ENCODE results near the gene LITAF. TPM values are rescaled to one million over a fixed set of nuclear protein-coding genes. Genes with fewer than 3 reads are reported as not detected.
"Not testable (repeated sequence)": the region's sequence is repeated elsewhere in the genome, so short reads cannot be mapped to it uniquely, and the experiment has no call there.

Gene LITAF
- total RNA-seq, 1 experiment from 2014 or later: 2.6 TPM

DNA sequence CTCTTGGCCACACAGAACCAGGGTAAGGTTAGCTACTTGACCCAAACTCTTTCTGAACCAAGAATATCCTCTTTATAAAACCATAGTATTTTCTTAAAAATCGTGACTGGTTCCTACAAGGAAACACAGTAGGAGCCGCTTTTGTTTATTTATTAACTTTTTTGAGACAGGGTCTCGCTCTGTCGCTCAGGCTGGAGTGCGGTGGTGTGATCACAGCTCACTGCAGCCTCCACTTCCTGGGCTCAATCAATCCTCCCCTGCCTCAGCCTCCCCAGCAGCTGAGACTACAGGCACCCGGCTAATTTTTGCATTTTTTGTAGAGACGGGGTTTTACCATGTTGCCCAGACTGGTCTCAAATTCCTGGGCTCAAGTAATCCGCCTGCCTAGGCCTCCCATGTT is 14.7 kb upstream of the LITAF start:
- Histone ChIP-seq H3K4me1 (ENCODE audit: low read length) (no peaks in the 10 kb centered on the region), H3K9me2 (replicated peaks; ENCODE audit: insufficient read depth, low read length) (no peaks in the 10 kb centered on the region), H3K36me3 (ENCODE audit: insufficient read depth, low read length) (no peaks in the 10 kb centered on the region), H3K27ac (ENCODE audit: low read length) (no peak overlapping the region), H3K27me3 (ENCODE audit: low read length) (no peaks in the 10 kb centered on the region), H3K9ac (ENCODE audit: low read length) (no peak overlapping the region), H3K9me3 (ENCODE audit: low read length) (no peaks in the 10 kb centered on the region), H3K4me3 (ENCODE audit: low read length) (no peak overlapping the region), H2AFZ (ENCODE audit: low read length) (no peak overlapping the region), H4K20me1 (ENCODE audit: insufficient read depth, low read depth, low read length) (no peaks in the 10 kb centered on the region), H3K79me2 (ENCODE audit: low read length) (no peaks in the 10 kb centered on the region), H3K4me2 (ENCODE audit: low read depth, low read length, poor library complexity, severe bottlenecking) (no peak overlapping the region)
- no peak for DNase-seq

- H3K79me2 ChIP-seq (ENCODE audit: low read length): no peaks in the 10 kb centered on the region
- H2AFZ ChIP-seq (ENCODE audit: low read length): no peak overlapping the region
- no peak overlapping the region for H3K27ac ChIP-seq (ENCODE audit: low read length)
Observed at GRCh38 chr16:11599579-11599978, 12.9 kb upstream of the LITAF start.

DNA sequence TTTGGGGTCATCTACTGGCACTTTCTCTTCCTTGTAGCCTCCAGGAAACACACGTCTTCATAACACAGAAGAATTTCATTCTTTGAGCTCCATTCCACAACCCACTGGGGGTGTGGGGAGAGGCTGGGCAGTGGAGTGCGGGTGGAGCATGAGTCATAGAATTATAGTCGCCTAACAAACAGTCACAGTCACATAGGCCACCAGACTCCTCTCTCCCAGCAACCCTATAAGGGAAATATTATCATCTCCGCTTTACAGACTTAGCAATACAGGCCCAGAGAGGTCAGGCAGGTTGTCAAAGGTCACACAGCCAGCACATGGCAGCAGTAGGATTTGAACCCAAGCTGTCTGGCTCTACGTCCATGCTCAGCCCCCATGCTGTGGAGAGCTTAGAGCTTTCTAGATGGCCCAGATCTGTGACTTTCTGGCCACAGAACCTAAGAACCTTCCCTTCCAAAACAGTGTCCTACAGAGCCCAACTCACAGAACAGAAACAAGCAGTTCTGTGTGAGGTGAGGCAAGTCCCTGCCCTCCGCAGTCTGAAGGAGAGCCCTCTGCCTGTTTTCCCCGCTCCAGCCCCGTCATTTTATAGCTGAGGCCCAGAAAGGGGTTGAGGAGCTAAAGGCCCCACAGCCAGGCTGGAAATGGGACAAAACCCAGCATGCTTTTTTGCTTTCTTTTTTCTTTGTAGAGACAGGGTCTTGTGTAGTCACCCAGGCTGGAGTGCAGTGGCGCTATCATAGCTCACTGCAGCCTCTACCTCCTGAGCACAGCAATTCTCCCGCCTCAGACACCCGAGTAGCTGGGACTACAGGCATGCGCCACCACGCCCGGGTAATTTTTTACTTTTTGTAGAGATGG is 10.7 kb upstream of the LITAF start:
- H3K4me3 ChIP-seq (ENCODE audit: low read length): no peak overlapping the region
- no peak for DNase-seq
- H3K27me3 ChIP-seq (ENCODE audit: low read length): no peaks in the 10 kb centered on the region
- H3K4me2 ChIP-seq (ENCODE audit: low read depth, low read length, poor library complexity, severe bottlenecking): no peak overlapping the region
- no peaks in the 10 kb centered on the region for H3K36me3 ChIP-seq (ENCODE audit: insufficient read depth, low read length)
- H3K79me2 ChIP-seq (ENCODE audit: low read length): no peaks in the 10 kb centered on the region
- H3K4me1 ChIP-seq (ENCODE audit: low read length): no peaks in the 10 kb centered on the region
- H2AFZ ChIP-seq (ENCODE audit: low read length): no peak overlapping the region
- no peaks in the 10 kb centered on the region for H3K9me3 ChIP-seq (ENCODE audit: low read length)
- no peak overlapping the region for H3K27ac ChIP-seq (ENCODE audit: low read length)
- no peaks in the 10 kb centered on the region for H3K9me2 ChIP-seq (replicated peaks; ENCODE audit: insufficient read depth, low read length)
- H3K9ac ChIP-seq (ENCODE audit: low read length): no peak overlapping the region
- H4K20me1 ChIP-seq (ENCODE audit: insufficient read depth, low read depth, low read length): no peaks in the 10 kb centered on the region

More at GRCh38 chr16:11599579-11599978, 12.9 kb upstream of the LITAF start:
- H3K9ac ChIP-seq (ENCODE audit: low read length): no peak overlapping the region
- H3K36me3 ChIP-seq (ENCODE audit: insufficient read depth, low read length): no peaks in the 10 kb centered on the region
- no peak overlapping the region for H3K4me3 ChIP-seq (ENCODE audit: low read length)
- H3K4me1 ChIP-seq (ENCODE audit: low read length): no peaks in the 10 kb centered on the region
- no peaks in the 10 kb centered on the region for H3K9me3 ChIP-seq (ENCODE audit: low read length)
- no peak overlapping the region for H3K4me2 ChIP-seq (ENCODE audit: low read depth, low read length, poor library complexity, severe bottlenecking)
- H3K27me3 ChIP-seq (ENCODE audit: low read length): no peaks in the 10 kb centered on the region
- H3K9me2 ChIP-seq (replicated peaks; ENCODE audit: insufficient read depth, low read length): no peaks in the 10 kb centered on the region
- H4K20me1 ChIP-seq (ENCODE audit: insufficient read depth, low read depth, low read length): no peaks in the 10 kb centered on the region
- no peak for DNase-seq

DNA sequence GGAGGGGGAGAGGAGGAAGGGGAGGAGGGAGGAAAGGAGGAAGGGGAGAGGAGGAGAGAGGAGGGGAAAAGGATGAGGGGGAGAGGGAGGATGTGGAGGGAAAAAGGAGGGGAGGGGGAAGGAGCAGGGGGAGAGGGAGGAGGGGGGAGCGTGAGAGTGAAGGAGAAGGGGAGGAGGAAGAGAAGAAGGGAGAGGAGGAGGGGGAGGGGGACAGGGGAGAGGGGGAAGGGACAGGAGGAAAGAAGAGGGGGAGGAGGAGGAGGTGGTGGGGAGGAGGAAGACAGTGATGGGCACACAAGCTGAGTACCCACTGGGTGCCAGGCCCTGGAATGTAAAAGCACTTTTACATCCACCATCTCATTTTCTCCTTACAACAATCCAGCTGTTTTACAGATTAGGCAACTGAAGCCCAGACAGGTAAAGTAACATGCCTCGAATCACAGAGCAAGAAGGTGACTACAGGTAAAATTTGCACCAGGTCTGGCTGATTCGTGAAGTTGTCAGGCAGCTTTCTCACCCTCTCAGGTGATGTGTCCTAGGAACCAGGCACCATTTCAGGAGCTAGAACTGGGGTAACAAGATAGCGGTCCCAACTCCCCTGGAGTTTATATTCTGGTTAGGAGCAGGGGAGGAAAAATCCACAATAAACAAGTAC is 10.0 kb upstream of the LITAF start:
- Histone ChIP-seq H3K27me3 (ENCODE audit: low read length) (no peaks in the 10 kb centered on the region), H3K4me2 (ENCODE audit: low read depth, low read length, poor library complexity, severe bottlenecking) (no peak overlapping the region), H4K20me1 (ENCODE audit: insufficient read depth, low read depth, low read length) (no peaks in the 10 kb centered on the region), H3K4me3 (ENCODE audit: low read length) (no peak overlapping the region), H3K9ac (ENCODE audit: low read length) (no peak overlapping the region), H3K4me1 (ENCODE audit: low read length) (no peaks in the 10 kb centered on the region), H2AFZ (ENCODE audit: low read length) (no peak overlapping the region), H3K36me3 (ENCODE audit: insufficient read depth, low read length) (no peaks in the 10 kb centered on the region), H3K79me2 (ENCODE audit: low read length) (no peaks in the 10 kb centered on the region), H3K9me3 (ENCODE audit: low read length) (no peaks in the 10 kb centered on the region), H3K9me2 (replicated peaks; ENCODE audit: insufficient read depth, low read length) (no peaks in the 10 kb centered on the region), H3K27ac (ENCODE audit: low read length) (no peak overlapping the region)
- DNase-seq: no peak

- no peak overlapping the region for H2AFZ ChIP-seq (ENCODE audit: low read length)
- H3K4me3 ChIP-seq (ENCODE audit: low read length): no peak overlapping the region
- DNase-seq: no peak
- no peaks in the 10 kb centered on the region for H3K4me1 ChIP-seq (ENCODE audit: low read length)
- H3K27ac ChIP-seq (ENCODE audit: low read length): no peak overlapping the region
- no peaks in the 10 kb centered on the region for H3K79me2 ChIP-seq (ENCODE audit: low read length)
- no peaks in the 10 kb centered on the region for H3K36me3 ChIP-seq (ENCODE audit: insufficient read depth, low read length)
- H3K9ac ChIP-seq (ENCODE audit: low read length): no peak overlapping the region
- H3K9me3 ChIP-seq (ENCODE audit: low read length): no peaks in the 10 kb centered on the region
- no peaks in the 10 kb centered on the region for H4K20me1 ChIP-seq (ENCODE audit: insufficient read depth, low read depth, low read length)
- H3K27me3 ChIP-seq (ENCODE audit: low read length): no peaks in the 10 kb centered on the region
- no peaks in the 10 kb centered on the region for H3K9me2 ChIP-seq (replicated peaks; ENCODE audit: insufficient read depth, low read length)
- H3K4me2 ChIP-seq (ENCODE audit: low read depth, low read length, poor library complexity, severe bottlenecking): no peak overlapping the region
Observed at GRCh38 chr16:11593581-11593980, 6.9 kb upstream of the LITAF start.

DNA sequence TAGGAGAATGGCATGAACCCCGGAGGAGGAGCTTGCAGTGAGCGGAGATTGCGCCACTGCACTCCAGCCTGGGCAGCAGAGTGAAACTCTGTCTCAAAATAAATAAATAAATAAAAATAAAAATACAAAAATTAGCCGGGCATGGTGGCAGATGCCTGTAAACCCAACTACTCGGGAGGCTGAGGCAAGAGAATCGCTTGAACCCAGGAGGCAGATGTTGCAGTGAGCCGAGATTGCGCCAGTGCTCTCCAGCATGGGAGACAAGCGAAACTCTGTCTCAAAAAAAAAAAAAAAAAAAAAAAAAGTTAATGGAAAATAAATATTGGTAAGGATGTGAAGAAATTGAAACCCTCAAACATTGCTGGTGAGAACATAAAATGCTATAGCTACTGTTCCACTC is 6.4 kb upstream of the LITAF start:
- DNase-seq; H3K27me3 ChIP-seq (ENCODE audit: low read length); H4K20me1 ChIP-seq (ENCODE audit: insufficient read depth, low read depth, low read length); H3K27ac ChIP-seq (ENCODE audit: low read length); H2AFZ ChIP-seq (ENCODE audit: low read length); H3K9me3 ChIP-seq (ENCODE audit: low read length); H3K4me1 ChIP-seq (ENCODE audit: low read length); H3K4me2 ChIP-seq (ENCODE audit: low read depth, low read length, poor library complexity, severe bottlenecking); H3K9me2 ChIP-seq (replicated peaks; ENCODE audit: insufficient read depth, low read length); H3K4me3 ChIP-seq (ENCODE audit: low read length); H3K36me3 ChIP-seq (ENCODE audit: insufficient read depth, low read length); H3K9ac ChIP-seq (ENCODE audit: low read length); H3K79me2 ChIP-seq (ENCODE audit: low read length): not testable (repeated sequence)

DNA sequence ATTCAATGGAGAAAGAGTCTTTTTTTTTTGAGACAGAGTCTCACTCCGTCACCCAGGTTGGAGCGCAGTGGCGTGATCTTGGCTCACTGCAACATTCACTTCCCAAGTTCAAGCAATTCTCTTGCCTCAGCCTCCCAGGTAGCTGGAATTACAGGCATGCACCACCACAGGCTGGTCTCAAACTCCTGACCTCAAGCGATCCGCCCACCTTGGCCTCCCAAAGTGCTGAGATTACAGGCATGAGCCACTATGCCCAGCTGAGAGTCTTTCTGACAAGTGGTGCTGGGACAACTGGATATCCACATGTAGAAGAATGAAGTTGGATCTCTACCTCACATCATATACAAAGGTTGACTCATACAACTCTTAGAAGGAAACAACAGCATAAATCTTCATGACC is 4.9 kb upstream of the LITAF start:
- H3K9me2 ChIP-seq (replicated peaks; ENCODE audit: insufficient read depth, low read length); H3K27ac ChIP-seq (ENCODE audit: low read length): not testable (repeated sequence)

DNA sequence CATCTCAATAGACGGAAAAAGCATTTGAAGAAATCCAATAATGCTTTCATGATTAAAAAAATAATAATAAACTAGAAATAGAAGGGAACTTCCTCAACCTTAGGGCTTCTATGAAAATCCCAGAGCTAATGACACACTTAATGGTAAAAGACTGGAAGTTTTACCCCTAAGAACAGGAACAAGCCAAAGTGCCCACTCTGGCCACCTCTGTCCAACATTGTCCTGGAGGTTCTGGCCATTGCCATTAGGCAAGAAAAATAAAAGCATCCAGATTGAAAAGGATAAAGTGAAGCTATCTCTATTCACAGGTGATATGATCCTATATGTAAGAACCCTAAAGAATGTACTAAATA is 2.5 kb upstream of the LITAF start:
- no peak for DNase-seq
- Histone ChIP-seq H2AFZ (ENCODE audit: low read length) (no peak overlapping the region), H3K9ac (ENCODE audit: low read length) (no peak overlapping the region), H3K9me2 (replicated peaks; ENCODE audit: insufficient read depth, low read length) (no peaks in the 10 kb centered on the region), H3K4me1 (ENCODE audit: low read length) (peaks cover 29% of the 10 kb centered on the region), H3K27ac (ENCODE audit: low read length) (no peak overlapping the region), H3K36me3 (ENCODE audit: insufficient read depth, low read length) (no peaks in the 10 kb centered on the region), H3K27me3 (ENCODE audit: low read length) (no peaks in the 10 kb centered on the region), H3K79me2 (ENCODE audit: low read length) (no peaks in the 10 kb centered on the region), H3K9me3 (ENCODE audit: low read length) (no peaks in the 10 kb centered on the region), H3K4me2 (ENCODE audit: low read depth, low read length, poor library complexity, severe bottlenecking) (no peak overlapping the region), H3K4me3 (ENCODE audit: low read length) (no peak overlapping the region), H4K20me1 (ENCODE audit: insufficient read depth, low read depth, low read length) (no peaks in the 10 kb centered on the region)

More for the DNA sequence above, 4.9 kb upstream of the LITAF start:
- not testable (repeated sequence) for H3K4me3 ChIP-seq (ENCODE audit: low read length); H3K9ac ChIP-seq (ENCODE audit: low read length); H3K4me2 ChIP-seq (ENCODE audit: low read depth, low read length, poor library complexity, severe bottlenecking); H3K9me3 ChIP-seq (ENCODE audit: low read length); DNase-seq; H3K79me2 ChIP-seq (ENCODE audit: low read length); H3K4me1 ChIP-seq (ENCODE audit: low read length); H4K20me1 ChIP-seq (ENCODE audit: insufficient read depth, low read depth, low read length); H2AFZ ChIP-seq (ENCODE audit: low read length); H3K27me3 ChIP-seq (ENCODE audit: low read length); H3K36me3 ChIP-seq (ENCODE audit: insufficient read depth, low read length)
